Neural cell (in vitro differentiated cells): ENCODE data around the gene GRIA1.

Experiments
- EP300 ChIP-seq: fragments of 450-650 bp; conservative IDR thresholded peaks from 2 replicates; pipeline ENCODE4 v1.6.1; 2014; ENCODE audit warnings: antibody characterized with exemption, mild to moderate bottlenecking, moderate library complexity; ENCODE audit not compliant: poor library complexity, severe bottlenecking
- EZH2 ChIP-seq: fragments of 200-600, 300-800 bp; shearing (Covaris generic), sonication (generic); IDR thresholded peaks from 2 replicates; pipeline ENCODE4 v1.6.1; 2014; ENCODE audit warnings: antibody characterized with exemption, low read length, borderline replicate concordance, mild to moderate bottlenecking; ENCODE audit not compliant: insufficient read depth, poor library complexity, severe bottlenecking
- MXI1 ChIP-seq: fragments of 450-650 bp; conservative IDR thresholded peaks from 2 replicates; pipeline ENCODE4 v1.6.1; 2014; ENCODE audit warnings: antibody characterized with exemption, mild to moderate bottlenecking; ENCODE audit not compliant: poor library complexity, severe bottlenecking
- POLR2AphosphoS5 ChIP-seq: IDR thresholded peaks from 2 replicates; pipeline ENCODE4 v1.6.1; 2012
- RAD21 ChIP-seq: fragments of 450-650 bp; conservative IDR thresholded peaks from 2 replicates; pipeline ENCODE4 v1.6.1; 2014; ENCODE audit warnings: antibody characterized with exemption, mild to moderate bottlenecking, moderate library complexity
- SMC3 ChIP-seq: fragments of 450-650 bp; conservative IDR thresholded peaks from 2 replicates; pipeline ENCODE4 v1.6.1; 2014; ENCODE audit warnings: antibody characterized with exemption, mild to moderate bottlenecking, moderate library complexity; ENCODE audit not compliant: poor library complexity
- TF ChIP-seq, protein P1 (sequence below): fragments of 450-650 bp; IDR thresholded peaks from 2 replicates; pipeline ENCODE4 v1.5.1; 2014; ENCODE audit warnings: antibody characterized with exemption, mild to moderate bottlenecking, moderate library complexity; ENCODE audit not compliant: poor library complexity, severe bottlenecking
- TF ChIP-seq, protein P2 (sequence below): IDR thresholded peaks from 2 replicates; pipeline ENCODE4 v1.6.1; 2012; ENCODE audit warnings: borderline replicate concordance

DNA sequence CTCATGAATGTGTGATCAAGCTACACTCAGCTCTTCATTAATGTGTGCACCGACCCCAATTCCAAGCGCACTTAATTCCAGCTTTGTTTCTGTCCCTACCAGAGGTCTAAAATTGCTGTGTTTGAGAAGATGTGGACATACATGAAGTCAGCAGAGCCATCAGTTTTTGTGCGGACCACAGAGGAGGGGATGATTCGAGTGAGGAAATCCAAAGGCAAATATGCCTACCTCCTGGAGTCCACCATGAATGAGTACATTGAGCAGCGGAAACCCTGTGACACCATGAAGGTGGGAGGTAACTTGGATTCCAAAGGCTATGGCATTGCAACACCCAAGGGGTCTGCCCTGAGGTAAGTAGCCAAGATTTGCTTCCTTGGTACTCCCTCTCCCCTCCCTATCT is 279.6 kb downstream of the GRIA1 start:
- TF ChIP-seq, protein P1, sequence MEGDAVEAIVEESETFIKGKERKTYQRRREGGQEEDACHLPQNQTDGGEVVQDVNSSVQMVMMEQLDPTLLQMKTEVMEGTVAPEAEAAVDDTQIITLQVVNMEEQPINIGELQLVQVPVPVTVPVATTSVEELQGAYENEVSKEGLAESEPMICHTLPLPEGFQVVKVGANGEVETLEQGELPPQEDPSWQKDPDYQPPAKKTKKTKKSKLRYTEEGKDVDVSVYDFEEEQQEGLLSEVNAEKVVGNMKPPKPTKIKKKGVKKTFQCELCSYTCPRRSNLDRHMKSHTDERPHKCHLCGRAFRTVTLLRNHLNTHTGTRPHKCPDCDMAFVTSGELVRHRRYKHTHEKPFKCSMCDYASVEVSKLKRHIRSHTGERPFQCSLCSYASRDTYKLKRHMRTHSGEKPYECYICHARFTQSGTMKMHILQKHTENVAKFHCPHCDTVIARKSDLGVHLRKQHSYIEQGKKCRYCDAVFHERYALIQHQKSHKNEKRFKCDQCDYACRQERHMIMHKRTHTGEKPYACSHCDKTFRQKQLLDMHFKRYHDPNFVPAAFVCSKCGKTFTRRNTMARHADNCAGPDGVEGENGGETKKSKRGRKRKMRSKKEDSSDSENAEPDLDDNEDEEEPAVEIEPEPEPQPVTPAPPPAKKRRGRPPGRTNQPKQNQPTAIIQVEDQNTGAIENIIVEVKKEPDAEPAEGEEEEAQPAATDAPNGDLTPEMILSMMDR: no peak
- no peak for TF ChIP-seq SMC3
- TF ChIP-seq POLR2AphosphoS5: no peak
- TF ChIP-seq RAD21: no peak
- TF ChIP-seq, protein P2, sequence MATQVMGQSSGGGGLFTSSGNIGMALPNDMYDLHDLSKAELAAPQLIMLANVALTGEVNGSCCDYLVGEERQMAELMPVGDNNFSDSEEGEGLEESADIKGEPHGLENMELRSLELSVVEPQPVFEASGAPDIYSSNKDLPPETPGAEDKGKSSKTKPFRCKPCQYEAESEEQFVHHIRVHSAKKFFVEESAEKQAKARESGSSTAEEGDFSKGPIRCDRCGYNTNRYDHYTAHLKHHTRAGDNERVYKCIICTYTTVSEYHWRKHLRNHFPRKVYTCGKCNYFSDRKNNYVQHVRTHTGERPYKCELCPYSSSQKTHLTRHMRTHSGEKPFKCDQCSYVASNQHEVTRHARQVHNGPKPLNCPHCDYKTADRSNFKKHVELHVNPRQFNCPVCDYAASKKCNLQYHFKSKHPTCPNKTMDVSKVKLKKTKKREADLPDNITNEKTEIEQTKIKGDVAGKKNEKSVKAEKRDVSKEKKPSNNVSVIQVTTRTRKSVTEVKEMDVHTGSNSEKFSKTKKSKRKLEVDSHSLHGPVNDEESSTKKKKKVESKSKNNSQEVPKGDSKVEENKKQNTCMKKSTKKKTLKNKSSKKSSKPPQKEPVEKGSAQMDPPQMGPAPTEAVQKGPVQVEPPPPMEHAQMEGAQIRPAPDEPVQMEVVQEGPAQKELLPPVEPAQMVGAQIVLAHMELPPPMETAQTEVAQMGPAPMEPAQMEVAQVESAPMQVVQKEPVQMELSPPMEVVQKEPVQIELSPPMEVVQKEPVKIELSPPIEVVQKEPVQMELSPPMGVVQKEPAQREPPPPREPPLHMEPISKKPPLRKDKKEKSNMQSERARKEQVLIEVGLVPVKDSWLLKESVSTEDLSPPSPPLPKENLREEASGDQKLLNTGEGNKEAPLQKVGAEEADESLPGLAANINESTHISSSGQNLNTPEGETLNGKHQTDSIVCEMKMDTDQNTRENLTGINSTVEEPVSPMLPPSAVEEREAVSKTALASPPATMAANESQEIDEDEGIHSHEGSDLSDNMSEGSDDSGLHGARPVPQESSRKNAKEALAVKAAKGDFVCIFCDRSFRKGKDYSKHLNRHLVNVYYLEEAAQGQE: no peak
- no peak for TF ChIP-seq EZH2
- no peak for TF ChIP-seq EP300
- TF ChIP-seq MXI1: no peak
